AG20443 (cell line): Measurements from ENCODE around the gene PHRF1.

Experiments
- DNase-seq: peaks from one replicate; pipeline ENCODE4 v3.0.0; 2012; ENCODE audit warnings: low spot score, mixed read lengths

Gene PHRF1

DNA sequence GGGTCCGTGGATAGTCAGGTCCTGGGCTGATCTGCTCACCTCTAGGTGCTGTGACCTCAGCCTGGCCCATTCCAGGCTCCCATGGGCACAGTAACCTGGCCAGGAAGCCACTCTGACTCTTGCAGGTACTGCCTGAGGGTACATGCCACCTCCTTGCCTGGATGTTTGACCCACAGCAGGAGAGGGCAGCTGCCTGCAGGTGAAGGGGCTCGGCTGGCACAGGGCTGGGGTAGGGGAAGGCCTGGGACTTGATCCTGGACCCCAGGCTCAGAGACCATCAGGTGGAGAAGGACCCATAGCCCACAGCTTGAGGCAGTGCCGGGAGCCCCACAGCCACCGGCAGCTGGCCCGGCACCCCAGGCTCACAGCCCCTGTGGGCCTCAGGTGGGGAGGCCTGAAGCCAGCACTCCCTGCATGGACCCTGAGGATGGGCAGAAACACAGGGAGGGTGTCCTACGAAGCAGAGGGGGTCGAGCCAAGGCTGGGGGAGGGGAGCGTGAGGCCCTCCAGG is 36.2 kb upstream of the PHRF1 start:
- no peak for DNase-seq

DNA sequence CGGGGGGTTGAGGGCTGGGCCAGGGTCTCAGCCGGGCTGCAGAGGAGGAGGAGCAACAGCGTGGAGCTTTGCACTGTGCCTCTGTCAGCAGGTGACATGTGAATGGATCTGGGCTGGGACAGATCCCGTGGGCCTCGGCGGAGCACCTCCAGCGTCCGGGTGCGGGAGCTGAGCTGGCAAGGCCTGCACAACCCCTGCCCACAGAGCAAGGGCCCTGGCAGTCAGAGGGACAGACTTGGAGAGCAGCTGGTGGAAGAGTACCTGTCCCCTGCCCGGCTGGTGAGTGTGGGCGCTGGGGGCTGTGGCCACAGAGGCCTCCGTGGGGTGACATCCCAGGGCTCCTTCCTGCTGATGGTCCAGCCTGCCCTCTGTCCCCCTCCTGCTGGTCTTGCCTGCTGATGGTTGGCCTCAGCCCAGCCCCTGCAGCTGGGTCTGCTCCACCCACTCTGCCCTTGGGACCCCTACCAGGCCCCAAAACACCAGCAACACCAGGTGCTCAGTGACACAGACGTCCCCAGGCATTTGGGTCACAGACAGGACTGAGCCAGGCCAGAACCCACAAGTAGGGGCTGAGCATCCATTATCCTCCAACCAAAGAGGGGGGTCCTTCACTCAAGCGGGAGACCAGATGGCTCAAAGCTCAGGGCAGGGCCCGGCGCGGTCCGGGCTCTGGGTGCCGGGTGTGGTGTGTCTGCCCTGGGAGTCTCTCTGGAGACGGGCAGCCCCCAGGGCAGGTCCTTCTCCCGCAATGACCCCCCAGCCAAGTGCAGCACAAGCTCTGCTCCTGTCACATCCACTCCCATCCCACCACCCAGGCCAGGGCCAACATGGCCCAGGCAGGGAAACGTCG is 35.5 kb upstream of the PHRF1 start:
- DNase-seq: no peak

DNA sequence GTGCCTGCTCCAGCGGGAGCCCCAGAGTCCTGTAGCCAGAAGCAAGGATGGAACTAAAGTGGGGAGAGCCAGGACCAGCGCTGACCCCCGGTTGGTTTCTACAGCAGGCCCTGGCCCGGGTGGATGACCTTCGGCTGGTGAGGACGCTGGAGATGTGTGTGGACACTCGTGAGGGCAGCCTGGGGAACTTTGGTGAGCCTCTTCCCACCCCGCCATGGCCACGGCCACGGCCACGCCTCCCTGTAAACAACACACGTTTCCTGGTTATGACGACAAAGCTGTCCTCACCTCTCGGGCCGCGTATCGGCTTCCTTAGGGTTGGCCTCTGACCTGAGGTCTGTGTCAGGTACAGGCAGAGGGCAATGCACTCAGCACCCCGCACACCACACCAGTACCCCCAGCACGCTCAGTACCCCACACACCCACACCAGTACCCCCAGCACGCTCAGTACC is 34.8 kb upstream of the PHRF1 start:
- DNase-seq: no peak

DNA sequence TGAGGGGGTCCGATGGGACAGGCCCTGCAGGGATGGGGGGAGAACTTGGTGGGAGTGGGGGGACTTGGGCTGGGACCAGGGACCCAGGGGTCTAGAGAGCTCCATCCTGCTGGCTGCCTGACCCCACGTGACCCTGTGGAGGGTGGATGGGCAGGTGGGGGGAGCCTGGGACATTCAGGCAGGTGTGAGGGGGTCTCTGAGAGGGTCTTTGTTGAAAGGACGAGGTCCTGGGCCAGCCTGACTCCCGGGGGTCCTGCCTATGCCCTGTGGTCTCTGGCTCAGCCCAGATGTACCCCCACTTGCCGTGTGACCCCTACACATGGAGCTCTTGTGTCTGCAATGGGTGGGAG is 31.5 kb upstream of the PHRF1 start:
- no peak for DNase-seq

DNA sequence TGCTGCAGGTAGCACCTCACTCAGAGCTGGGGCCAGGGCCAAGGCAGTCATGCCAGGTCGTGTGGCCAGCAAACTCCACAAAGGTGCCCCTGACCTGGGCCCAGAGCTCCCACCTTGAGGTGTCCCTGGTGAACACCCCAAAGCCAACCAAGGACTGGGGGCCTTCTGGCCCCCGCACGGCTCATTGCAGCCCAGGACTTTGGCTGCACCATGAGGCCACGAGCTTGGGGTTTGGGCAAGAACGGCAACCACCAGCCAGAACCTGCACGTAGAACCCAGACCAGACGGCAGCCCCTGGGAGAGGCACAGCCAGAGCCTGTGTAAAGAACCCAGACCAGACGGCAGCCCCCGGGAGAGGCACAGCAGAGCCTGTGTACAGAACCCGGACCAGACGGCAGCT is 31.1 kb upstream of the PHRF1 start:
- no peak for DNase-seq

DNA sequence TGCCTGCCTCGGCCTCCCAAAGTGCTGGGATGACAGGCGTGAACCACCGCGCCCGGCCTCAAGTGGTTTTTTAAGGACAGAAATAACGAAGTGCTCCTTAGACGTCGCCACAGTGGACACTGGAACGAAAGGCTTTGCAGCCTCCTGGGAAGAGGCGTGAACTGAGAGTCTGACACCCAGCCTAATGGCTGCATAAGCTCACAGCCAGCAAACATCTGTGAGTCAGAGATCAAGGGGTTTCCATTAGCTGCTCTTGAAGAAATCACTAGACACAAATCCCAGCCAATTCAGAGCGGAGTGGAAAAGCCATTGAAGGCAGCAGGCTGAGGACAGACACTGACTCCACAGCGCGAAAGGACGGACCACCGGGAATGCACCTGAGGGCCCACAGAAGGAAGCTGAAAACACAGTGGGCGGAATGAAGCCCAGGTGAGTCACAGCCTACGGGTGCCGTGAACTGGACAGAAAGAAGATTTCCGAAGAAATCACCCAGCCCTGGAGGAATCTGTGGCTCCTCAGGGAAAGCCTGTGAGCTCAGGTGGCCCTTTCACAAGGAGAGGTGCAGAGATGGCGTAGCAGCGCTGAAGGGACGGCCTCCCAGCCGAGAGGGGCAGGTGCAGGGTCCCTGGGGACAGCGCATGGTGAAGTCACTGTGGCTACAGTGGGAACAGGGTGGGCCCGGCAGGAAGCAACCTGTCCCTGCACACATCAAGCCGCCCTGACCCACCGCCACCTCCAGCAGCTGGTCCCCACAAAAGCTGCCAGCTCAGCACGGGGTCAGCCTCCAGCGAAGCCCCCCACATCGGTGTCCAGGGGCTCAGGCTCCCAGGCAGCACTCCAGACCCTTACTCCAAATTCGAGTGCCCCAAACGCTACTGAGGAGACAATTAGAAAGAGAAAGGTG is 27.3 kb upstream of the PHRF1 start:
- DNase-seq: no peak

DNA sequence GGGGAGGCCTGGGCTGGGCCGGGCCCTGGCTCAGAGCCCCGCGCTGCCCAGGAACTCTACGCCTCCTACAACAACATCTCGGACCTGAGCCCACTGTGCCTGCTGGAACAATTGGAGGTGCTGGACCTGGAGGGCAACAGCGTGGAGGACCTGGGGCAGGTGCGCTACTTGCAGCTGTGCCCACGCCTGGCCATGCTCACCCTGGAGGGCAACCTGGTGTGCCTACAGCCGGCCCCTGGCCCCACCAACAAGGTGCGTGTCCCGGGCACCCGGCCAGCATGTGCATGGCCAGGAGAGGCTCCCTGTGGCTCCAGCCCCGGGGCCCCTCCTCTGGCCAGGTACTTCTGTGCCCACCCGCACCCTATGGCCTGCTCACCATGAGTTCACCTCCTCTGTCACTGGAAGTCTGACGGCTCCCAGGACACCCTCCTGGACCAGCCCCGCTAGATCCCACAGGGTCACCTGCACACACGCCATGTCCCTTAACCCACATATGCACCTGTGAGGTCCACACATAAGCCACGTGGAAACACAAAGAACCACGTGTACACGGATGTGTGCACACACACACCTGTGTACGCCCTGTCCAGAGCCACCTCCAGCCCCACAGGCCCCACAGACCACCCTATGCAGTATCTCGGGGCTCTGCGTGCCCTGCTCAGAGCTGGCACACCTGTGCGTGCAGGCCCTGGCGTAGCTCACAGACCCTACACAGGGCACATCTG is 26.1 kb upstream of the PHRF1 start:
- DNase-seq: no peak

DNA sequence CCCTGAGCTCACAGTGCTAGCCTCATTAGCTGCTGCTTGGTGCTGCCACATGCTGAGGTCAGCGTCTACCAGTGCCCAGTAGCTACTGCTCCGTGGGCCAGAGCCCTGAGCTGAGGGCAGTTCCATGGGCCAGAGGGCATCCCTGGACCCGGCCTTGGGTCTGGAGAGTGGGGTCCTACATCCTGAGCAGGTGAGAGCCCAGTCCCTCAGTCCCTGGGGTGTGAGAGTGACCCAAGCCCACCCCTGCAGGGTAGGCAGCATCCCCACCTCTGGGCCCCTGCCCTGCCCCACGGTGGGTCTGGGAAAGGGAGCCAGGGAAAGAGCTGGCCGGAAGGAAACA is 25.6 kb upstream of the PHRF1 start:
- DNase-seq: no peak

DNA sequence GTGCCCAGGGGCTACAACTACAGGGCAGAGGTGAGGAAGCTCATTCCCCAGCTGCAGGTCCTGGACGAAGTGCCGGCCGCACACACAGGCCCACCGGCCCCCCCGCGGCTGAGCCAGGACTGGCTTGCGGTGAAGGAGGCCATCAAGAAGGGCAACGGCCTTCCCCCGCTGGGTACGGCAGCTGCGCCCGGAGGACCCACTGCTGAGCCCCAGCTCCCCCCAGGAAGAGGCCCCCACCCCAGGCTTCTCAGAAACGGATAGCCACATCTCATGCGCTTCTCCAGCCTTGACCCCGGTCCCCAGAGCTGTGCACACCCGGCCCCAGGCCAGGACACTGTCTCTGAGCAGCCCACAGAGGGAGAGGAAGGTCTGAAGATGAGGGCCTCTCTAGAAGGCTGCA is 25.1 kb upstream of the PHRF1 start:
- DNase-seq: no peak

DNA sequence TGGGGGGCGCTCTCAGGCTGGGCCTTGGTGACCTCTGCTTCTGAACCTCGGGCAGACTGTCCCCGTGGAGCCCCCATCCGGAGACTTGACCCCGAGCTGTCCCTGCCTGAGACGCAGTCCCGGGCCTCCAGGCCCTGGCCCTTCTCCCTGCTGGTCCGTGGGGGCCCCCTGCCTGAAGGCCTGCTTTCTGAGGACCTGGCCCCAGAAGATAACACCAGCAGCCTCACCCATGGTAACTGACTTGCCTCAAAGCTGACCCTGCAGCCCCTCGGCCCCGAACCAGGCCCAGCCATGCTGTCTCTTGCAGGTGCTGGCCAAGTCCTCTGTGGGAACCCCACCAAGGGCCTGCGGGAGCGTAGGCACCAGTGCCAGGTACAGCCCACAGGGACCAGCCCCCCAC is 24.7 kb upstream of the PHRF1 start:
- DNase-seq: no peak

DNA sequence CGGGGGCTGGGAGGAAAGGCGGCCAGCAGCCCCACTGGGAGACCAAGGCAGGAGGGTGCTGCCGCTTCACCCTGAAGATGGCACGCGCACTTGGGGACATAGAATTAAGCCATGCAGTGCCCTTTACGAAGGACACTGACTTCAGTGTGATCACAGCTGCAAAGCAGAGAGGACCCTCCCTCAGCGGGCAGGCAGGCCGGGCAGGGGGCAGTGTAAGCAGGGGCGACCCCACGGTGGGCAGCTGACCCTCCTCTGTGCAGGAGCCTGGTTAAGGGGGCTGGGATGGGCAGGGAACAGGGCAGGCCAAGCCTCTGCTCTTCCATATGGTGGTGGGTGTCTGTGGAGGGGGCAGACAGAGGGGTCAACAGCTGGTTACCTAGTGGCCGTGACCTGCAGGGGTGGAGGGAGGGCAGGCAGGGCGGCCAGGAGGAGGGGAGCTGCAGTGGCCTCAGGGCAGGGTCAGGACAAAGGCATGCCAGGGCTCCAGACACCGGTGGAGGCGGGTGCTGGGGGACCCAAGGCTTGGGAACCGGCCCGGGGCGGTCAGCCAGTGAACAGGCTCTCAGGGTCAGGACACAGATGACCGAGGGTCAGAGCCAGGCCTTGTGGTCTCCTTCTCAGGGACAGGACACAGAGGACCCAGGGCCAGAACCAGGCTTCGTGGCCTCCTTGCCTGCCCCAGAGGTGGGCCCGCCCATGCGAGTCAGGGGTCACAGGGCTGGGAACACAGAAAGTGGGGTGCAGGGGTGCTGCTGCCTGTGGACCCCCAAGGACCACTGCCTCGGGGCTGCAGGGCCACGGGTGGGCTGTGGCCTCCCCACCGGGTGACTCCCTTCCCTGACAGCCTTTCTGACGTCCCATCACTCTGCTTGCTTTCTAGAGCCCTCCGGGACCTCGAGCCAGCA is 22.9 kb upstream of the PHRF1 start:
- DNase-seq: no peak

DNA sequence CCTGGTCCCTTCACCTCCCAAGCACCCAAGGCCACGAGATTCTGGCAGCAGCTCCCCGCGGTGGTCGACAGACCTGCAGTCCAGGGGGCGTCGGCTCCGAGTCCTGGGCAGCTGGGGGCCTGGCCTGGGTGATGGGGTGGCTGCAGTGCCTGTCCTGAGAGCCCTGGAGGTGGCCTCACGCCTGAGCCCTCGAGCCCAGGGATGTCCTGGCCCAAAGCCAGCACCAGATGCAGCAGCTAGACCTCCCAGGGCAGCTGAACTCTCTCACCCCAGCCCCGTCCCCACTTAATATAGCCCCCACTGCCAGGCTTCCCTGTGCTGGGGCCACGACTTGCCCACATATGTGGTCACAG is 22.3 kb upstream of the PHRF1 start:
- no peak for DNase-seq

DNA sequence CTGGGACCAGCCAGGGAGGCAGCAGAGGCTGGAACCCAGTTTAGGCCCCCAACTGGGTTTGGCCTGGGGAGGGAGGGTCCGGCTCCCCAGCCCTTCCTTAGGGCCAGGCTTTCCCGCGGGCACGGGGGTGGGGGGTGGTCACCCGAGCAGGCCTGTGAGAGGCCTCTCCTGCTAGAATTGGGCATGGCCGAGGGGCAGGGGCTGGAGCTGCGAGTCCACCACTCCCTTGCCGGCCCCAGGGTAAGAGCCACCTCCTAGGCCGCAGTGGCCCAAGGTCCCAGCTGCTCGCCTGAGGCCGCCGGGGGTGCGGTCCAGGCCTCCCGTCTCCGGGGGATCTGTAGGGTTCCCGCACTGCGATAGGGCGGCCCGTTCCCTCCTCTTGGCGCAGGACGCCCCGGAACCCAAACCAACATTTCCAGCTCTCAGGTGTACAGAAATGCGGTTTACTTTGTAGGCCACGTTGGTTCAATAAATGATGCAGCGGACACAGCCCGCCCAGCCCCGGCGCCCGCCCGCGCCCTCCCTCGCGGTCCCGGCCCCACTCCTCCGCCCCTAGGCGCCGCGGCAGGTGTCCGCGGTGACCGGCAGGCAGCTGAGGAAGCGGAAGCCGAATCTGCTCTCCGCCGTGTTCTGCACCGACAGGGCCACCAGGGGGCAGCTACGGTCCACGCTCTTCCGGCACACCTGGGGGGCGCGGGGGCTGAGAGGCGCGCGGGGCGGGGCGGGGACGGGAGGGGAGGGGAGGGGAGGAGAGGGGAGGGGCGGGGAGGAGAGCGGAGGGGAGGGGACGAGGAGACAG is 21.6 kb upstream of the PHRF1 start:
- peak; percentile 71 for DNase-seq

DNA sequence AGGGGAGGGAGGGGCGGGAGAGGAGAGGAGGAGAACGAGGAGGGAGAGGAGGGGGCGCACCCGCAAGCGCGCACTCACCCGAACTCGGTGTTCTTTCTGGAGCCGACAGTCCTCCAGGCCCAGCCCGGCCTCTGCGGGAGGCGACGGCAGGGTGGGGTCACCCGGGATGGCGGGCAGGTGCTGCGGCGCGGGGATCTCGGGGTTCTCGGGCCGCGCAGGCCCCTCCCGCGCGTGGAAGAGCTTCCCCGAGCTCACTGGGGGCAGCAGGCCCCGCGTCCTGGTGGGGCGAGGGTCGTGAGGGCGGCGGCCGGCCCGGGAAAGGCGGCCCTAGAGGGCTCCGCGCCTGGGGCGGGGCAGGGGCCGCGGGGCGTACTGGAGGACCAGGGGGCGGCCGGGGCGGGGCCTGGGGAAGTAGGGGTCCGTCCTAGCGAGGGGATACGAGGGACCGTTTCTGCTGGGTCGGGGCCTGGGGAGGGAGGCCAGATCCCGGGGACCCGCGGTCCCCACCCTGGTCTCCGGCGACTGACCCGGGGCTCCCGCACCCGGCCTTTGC is 21.0 kb upstream of the PHRF1 start:
- DNase-seq: no peak

DNA sequence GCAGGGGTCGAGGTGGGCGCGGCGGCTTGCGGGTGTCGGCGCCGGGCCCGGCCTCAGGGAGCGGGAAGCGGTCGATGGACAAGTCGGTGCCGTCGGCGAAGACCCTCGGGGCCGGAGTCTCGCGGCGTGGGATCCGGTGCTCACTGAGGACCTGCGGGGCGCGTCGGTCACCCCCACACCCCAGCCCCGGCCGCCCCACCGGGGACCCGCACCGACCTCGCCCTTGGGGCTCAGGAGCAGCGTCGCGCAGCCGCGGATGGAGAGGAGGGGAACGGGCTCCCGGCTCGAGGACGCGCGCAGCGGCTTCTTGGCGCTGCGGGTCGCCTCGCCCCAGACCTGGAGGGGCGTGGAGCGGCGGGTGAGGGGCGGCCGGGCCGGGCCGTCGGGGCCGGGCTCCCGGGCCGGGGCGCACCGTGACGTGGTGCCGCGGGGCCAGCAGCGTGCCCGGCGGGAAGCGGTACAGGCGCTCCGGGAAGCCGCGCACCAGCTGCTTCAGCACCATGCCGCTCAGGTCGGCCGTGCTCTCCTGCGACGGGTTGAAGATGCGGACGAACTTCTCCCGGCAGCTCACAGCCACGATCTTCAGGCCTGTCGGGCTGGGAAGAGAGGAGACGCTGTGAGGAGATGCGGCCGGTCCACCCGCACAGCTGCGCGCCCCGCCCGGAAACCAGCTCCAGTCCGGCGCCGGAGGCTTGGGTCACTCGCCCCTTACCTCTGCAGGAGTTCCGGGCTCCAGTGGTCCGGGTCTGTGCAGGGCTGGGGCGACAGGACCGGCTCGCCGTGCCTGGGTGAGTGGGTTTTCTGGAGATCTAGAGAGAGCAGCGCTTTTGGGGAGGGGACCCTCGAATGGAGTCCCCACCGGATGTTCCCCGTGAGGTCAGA is 20.2 kb upstream of the PHRF1 start:
- DNase-seq: no peak

DNA sequence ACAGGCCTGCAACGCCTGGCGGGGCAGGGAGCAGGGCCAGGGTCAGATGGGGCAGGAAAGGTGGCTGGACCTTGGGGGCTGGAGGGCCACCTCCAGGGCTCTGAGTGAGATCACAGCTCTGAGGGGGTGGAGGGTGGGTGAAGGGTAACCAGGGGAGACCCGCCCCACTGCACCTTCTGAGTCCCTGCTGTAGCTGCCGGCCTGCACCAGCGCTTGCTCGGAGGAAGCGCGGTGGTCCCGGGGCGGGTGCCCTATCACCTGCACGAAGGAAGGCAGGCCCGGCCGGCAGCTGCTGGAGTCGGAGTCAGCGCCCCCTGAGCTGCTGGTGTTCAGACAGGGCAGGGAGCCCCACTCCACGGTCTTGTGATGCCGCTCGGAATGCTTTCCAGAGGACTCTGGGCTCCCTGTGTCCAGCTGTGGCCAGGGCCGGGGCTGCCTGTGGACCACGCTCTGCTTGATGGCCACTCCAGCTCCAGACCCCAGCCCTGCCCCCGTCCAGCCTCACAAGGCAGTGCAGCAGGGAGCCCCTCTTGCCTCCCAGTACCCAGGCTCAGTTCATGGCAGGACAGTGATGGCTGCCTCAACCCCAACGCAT is 19.5 kb upstream of the PHRF1 start:
- DNase-seq: no peak

DNA sequence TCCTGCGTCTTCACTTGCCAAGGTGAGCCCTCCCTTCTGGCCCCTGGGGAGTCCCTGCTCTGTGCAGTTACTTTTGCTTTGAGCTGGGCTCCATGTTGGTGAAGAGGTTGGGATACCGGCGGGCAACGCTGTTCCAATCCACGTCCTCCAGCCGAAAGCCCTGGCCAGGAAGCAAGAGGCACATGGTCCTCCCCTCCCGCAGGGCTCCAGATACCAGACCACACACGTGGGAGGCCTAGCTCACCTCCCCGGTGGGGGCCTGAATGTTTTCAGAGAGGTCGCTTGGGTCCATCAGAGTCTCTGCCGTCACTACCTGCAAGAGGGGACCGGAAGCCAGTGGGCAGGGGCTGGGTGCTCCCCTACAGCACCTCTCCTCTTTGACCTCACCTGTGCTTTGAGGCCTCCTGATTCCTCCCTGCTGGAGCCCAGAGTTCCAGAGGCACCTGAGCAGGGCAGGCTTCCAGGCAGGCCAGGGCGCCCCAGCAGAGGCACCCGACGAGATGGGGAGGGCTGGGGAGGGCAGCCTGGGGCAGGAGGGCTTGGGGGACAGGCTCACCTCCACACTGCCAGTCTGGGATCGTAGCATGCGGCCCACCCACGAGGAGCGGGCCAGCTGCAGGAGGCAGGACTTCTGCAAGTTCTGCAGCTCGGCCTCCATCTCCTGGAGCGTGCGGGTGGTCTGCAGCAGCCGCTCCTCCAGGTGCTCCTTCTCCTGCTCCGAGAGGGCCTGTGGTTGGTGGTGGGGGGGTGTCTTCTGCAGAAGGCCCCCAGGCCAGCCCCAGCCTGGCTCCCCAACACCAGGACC is 18.7 kb upstream of the PHRF1 start:
- no peak for DNase-seq

DNA sequence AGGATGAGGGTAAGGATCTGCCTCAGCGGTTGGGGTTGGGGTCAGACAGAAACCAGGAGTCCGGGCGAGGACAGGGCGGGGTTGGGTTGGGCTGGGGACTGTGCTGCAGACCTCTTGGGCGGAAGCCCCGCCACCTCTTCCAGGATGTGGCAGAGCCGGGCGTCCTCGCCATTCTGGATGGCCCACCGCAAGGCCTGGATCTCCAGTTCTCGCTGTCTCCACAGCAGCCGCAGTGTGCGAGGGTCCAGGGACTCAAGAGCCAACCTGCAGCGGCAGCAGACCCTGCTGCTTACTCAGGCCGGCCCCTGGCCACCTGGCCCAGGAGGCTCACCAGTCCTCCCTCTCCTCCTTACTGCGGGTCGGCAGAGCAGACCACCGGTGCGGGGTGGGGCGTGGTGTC is 17.8 kb upstream of the PHRF1 start:
- DNase-seq: no peak
